GM18526 (cell line): Measurements from ENCODE around the gene TRAF1.

ENCODE experiments used
- POLR2A ChIP-seq: IDR thresholded peaks from 3 replicates; pipeline ENCODE4 v1.6.1; 2011; ENCODE audit not compliant: insufficient read length; ENCODE audit errors: extremely low read depth

TRAF1 gene, protein sequence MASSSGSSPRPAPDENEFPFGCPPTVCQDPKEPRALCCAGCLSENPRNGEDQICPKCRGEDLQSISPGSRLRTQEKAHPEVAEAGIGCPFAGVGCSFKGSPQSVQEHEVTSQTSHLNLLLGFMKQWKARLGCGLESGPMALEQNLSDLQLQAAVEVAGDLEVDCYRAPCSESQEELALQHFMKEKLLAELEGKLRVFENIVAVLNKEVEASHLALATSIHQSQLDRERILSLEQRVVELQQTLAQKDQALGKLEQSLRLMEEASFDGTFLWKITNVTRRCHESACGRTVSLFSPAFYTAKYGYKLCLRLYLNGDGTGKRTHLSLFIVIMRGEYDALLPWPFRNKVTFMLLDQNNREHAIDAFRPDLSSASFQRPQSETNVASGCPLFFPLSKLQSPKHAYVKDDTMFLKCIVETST

DNA sequence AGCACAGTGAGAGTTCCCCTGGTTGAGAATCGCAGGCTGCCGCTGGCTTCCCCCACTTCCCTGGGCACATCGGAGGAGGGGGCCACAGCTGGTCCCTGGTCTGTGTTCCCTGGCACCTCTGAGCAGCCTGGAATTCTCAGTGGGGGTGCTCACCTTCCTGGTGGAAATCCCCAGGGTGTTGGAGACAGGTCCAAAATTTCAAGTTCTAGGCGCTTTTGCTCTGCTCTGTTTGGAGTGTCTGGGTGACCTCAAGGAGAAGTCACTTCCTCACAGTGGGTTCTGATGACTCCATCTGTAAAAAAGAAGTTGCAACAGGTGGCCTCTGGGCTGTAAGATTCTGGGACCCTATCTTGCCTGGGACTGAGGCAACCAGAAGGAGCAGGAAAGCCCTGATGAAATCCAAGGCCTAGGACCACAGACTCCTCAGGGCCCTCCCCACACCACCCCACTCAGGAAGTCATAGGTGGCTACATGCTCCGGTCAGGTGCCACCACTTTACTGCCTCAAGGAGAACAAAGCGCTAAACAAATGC lies at the start of gene TRAF1:
TSS of gene TRAF1 (minus strand) at position 400 of the 532 bp plus-strand sequence. CDS start 721 bp downstream, outside the sequence.
- no peak for TF ChIP-seq POLR2A

DNA sequence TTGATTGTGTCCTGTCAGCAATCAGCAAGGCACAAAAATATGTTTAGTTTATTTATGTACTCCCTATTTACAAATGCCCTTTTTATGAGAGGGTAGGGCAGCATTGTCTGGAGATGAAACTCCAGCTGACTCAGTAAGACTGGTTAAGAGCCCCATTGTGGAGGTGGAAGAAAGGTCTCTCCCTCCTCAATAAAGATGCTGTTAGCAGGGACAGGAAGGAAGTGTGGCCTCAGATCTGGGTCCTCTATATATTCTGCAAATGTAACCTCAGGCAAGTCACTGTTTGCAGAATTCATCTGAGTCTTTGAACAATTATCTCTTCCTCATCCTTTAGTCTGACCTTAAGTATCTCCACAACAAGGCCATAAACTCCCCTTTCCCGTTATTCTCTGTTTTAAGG lies 48.3 kb upstream of the TRAF1 start:
- no peak for TF ChIP-seq POLR2A

DNA sequence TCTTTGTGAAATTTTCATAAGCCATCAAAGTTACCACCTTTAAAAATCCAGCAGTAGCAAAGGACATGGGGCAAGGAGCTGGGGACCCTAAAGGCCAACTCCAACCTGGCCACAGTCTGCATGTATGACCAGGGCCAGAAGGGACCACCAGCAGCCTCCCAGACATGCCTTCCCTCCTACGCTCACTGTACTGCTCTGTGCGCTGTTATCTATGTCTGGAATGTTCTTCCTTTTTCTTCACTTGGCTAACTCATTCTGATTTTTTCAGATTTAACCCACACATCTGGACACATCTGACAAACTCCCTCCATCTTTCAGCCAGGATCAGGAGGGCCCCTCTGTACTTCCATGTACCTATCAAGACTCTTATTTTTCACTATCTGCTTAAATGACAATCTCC lies 47.6 kb upstream of the TRAF1 start:
- no peak for TF ChIP-seq POLR2A

DNA sequence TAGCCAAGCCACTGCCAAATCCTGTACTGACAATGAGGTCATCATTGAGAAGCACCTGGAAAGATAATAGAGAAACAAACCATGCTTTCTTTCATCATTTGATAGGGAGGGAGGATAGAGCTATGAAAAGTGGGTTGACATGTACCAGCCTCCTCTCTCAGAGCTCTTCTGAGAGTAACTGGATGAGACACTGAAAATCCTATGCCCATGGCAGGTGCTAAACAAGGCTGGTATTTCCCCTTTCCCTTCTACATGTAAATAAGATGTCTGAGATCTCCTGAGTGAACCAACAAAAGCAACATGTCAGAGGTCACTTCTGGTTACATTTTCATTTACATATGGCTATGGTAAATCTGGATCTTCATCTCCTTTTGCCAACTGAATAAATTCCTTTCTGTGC lies 45.3 kb upstream of the TRAF1 start:
- TF ChIP-seq POLR2A, result no peak

DNA sequence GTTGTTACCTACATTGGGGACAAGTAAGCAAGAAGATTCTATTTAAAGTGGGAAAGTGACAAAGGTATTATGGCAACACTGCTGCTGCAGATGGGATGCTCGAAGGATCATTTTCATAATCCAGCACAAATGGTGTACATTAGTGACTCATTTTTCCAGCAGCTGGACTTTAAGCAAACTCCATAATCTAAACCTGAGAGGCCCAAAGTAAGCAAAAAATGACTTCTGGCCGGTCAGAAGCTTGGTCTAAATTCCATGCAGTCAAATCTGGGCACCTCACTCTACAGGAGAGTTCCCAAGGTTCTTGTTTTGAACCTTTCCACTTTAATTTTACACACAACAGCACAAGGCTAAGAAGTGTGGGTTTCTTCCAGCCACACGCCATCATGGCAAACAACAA lies 43.6 kb upstream of the TRAF1 start:
- no peak for TF ChIP-seq POLR2A

DNA sequence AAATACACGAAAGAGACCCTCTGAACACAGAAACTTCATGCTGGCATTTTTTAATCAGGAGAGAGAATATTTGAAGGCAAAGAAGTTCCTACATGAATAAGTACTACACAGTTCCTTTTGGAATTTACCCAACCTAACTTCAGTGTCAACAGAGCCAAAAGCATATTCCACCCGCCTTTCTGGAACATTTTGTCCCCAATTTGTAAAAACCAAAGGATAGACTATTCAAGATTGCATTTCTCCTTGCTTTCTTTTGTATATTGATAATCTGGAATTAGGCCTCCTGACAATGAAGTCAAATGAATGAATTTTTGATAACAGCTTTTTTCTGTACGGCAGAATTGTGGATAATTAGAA lies 39.4 kb upstream of the TRAF1 start:
- TF ChIP-seq POLR2A, result no peak

DNA sequence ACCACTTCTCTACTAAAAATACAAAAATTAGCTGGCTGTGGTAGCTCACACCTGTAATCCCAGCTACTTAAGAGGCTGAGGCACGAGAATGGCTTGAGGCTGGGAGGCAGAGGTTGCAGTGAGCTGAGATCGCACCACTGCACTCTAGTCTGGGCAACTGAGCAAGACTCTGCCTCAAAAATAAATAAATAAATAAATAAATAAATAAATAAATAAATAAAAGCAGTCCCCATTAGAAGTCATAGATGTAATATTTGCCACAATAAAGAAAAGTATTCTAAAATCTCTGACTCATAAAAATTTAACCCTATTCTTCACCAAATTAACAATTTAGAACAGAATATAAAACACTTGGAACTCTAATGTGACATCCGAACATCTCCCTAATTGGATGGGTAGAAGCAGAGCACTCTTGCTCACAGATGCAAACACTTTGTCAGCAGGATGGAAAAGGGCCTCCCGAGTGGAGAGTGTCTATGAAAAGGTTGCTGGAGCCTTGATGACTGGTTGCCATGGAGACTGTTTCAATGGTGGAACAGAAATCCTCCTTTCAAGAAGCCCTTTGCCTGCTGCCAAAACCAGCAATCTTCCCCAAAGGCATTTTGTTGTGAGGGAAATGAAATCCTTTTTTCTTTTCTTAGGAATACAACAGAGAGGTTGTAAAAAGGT lies 38.9 kb upstream of the TRAF1 start:
- no peak for TF ChIP-seq POLR2A

DNA sequence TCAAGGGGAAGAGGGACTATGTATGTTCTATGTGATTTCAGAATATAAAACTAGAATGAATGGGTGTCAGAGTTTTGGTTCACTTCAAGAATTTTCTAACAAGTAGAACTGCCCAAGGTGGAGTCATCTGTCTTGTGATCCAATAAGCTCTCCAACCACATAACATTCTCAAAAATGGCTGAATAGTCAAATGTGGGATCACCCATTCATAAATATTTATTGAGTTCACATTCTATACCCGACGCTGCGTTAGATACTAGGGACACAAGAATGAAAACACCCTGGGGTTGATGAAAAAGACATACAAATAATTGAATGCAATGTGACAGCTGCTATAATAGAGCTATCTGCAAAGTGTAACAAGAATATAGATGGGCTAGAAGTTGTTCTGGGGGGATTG lies 35.3 kb upstream of the TRAF1 start:
- no peak for TF ChIP-seq POLR2A

DNA sequence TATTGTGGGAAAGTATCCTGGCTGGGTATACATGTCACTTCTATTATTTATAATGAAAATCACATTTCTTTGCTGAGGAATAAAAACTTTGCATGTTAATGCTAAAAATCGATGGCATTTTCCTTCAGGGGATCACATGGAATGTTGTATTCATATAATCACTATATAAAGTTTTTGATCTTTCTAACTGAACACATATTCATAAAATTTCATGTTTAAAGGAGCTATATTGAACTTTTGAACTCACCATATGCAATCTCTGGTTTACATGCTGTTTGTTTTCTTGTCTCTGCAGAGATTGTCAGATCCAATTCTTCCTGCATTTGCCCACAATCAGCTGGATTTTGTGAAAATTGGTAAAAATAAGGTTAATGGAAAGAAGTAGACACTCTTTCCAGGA lies 33.4 kb upstream of the TRAF1 start:
- TF ChIP-seq POLR2A, result no peak

DNA sequence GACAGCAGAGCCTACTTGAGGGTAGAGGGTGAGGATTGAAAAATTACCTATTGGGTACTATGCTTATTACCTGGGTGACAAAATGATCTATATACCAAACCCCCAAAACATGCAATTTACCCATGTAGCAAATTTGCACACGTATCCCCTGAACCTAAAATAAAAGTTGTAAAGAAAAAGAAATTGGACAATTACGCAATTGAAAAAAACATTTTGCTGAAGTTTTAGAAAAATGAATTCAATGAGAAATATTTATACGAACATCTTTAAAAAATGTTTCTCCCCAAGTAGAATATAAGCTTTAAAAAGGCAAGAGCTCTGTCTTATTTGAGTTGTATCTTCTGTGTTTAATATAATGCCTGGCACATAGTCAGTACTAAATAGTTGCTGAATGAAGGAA lies 30.3 kb upstream of the TRAF1 start:
- no peak for TF ChIP-seq POLR2A

DNA sequence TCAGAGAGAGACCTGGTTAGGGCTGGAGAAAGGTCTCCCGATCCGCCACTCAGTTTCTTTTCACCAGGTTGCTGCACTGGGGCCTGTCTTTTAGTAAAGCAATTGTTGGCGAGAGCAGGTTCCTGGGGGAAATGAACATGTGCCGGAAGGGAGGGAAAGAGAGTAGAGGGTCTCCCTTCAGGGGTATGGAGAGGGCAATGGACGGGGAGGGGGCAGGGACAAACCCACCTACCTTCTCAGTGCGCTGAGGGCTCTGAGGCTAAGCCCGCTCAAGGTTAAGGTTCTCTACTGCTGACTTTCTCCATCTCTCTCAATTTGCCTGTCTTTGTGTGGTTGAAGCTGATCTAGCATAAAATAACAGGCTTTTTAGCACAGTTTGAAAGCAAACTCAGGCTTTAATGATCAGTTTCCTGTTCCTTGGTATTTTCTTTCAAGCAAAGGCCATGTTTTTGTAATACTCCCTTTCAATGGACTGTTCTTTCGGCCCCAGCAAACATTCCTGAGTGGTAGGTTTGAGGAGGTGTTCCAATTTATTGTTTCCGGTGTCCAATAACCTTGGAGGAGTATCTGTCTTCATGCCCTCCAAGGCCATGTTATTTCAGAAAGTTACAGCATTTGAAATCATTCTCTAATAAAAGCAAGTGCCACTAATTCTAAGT lies 25.5 kb upstream of the TRAF1 start:
- no peak for TF ChIP-seq POLR2A

DNA sequence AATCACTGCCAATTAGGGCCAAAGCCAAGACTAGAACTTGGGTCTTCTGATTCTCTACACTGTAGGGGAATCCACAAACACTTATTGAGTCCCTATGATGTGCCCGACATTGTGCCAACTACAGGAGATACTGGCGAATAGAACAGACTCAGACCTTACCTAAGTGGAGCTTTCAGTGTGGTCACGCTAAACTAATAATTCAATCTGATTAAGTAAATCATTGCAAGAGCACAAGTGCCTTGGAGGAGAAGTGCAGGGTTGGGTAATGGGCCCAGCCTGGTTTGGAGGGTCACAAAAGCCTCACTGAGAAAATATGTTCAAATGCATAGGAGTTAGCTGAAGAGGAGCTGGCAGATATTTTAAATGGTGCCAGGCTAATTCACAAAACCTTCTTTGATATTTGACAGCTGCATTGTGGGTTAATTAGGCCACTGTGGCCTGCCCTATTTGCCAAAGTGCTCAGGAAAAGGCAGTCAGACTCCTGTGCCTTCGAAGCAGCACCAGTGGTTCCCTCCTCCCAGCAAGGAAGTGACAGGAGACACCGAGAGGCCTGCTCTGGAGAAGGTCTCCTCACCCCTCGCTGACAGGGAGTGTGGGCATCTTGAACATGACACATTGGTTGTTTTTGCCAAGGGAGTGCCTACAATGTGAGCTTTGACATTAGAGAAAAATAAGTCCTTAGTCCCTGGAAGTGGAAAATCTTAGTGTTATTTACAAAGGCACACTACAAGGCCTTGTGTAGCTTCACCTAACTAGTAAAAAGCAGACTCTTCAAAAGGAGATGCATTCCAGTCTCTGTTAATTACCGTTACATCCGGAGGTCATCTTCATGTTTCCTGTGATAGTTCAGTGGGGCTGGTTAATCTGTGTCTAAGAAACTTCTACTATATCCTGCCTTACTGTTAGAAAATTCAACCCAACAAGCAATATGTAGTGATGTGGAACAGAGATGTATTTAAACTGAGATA lies 24.1 kb upstream of the TRAF1 start:
- TF ChIP-seq POLR2A, result no peak

DNA sequence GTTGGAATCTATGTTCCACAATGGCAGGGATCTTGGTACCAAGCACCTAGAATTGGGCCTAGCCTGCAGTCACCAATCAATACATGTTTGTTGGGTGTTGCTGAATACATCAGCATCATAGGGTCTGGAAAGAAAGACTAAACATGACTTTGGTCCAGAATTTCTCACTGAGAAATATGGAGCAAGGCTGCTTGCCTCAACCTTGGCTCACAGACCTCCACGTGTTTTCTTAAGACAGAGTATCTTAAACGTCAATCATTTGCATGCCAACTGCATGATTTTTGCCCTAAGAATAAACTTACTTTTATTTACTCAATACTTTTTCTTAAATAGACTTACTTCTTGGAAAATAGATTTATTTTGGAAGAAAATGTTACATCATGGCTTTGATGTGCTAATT lies 22.7 kb upstream of the TRAF1 start:
- no peak for TF ChIP-seq POLR2A

DNA sequence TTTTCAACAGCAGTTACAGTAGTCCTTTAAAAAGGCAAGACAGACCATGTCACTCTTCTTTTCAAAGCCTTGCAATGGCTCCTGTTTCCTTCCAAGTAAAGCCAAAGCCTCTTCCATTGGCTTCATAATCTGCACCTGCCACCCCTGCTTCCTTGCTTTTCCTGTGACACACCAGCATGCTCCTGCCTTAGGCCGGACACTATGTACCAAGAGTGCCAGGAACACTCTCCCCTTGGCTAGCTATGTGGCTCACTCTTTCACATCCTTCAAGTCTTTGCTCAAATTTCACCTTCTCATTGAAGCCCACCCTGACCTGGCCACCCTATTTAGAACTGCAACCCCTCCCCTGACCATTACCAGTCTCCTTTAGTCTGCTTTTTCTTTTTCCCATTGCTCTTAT lies 22.2 kb upstream of the TRAF1 start:
- TF ChIP-seq POLR2A, result no peak

DNA sequence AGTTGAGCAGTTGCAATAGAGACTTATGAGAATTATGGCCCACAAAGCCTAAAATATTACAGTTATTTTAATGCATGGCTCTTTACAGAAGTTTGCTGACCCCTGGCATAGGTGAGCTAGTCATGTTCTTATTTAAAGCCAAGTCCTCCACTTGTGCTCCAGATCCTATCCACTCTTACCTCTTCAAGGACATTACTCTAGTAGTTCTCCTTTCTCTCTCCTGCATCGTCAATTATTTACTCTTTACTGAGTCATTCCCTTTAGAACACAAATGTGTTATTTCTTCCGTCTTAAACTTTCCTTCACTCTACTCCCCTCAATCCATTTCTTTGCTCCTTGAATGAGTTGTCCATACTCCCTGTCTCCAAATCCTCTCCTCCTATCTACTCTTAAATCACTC lies 20.6 kb upstream of the TRAF1 start:
- TF ChIP-seq POLR2A, result no peak
